ENCODE data around the gene SLC2A5.
A peak's percentile ranks its signal among the peaks of the same experiment; 100 is the strongest.

Gene SLC2A5

GRCh38 chr1:9088807-9089206 lies 19.4 kb upstream of the SLC2A5 start:
- no peak for DNase-seq

DNA sequence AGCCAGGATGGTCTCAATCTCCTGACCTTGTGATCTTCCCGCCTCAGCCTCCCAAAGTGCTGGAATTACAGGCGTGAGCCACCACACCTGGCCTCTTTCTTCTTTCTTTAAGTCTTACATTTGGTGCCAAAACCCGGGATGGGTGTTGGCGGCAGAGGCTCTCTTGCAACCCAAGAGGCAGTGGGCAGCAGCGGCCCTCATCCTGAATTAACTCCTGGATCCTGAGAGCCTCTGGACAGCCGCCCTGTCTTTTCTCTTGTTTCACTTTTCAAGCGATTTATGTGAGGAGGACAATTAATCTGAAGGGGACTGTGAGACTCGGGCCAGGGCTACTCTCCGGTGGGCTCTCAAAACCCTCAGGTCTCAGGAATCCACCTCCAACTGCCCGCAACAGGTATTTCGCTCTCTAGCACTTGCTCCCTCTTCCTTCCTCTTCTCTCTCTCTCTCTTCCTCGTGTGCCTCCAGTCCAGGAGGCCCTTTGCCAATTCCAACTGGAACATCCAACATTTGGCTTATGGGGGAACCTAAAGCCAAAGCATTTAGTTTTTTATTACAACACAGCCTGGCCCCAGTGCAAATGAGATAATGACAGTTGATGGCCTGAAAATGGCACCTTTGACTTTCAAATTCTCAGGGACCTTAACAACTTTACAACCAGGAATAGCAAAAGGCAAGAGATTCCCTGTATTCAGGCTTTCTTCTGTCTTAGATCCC lies 18.1 kb upstream of the SLC2A5 start:
- DNase-seq = no peak

- no peak for DNase-seq
Observed at GRCh38 chr1:9086796-9087195, 17.4 kb upstream of the SLC2A5 start.

- no peak for DNase-seq
Observed at GRCh38 chr1:9086045-9086444, 16.6 kb upstream of the SLC2A5 start.

DNA sequence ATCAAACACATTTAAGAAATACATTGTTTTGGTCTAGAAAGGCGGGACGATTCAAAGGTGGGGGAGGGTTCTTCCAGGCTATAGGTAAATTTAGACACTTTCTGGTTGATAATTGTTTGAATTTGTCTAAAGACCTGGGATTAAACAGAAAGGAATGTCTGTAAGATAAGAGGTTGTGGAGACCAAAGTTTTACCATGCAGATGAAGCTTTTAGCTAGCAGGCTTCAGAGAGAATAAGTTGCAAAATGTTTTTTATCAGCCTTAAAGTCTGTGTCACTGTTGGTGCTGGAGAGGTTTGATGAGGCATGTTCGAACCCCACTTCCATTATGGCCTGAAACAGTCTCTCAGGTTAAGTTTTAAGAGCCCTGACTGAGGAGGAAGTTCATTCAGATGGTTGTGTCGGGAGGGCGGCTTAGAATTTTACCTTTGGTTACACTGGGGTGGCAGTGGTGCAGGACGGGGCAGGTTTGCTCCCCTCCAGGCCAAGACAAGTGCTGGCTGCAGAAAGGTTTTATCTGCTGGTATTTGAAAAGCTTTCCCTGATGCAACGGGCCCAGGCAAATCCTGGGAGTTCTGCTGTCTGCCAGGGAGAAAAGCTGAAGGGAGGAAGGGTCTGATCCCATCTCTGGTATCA lies 16.0 kb upstream of the SLC2A5 start:
- DNase-seq = no peak

DNA sequence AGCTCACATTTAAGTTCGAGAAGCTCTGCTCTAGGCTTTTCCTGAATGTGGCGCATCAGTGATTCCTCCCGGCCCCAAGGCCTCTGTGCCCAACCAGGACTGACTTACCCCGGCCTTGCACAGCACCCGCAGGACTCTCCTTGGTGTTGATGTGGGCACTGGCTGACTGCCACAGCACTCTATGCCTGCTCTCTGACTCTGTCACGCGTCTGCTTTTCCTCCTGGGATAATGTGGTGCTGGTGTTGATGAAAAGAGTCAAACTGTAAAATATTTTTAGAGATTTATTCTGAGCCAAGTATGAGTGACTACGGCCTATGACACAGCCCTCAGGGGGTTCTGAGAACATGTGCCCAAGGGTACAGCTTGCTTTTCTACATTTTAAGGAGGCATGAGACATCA lies 15.5 kb upstream of the SLC2A5 start:
- no peak for DNase-seq

DNA sequence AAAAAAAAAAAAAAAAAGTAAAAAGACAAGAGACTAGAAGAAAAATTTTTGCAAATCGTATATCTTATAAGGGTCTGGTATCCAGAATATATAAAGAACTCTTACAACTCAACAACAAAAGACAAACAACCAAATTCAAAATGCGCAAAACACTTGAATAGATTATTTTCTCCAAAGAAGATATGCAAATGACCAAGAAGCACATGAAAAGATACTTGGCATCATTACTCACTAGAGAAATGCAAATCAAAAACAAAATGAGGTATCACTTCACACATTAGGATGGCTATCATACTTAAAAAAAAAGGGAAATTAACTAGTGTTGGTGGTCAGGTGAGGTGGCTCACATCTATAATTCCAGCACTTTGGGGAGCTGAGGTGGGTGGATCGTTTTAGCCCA lies 12.0 kb upstream of the SLC2A5 start:
- DNase-seq = no peak

DNA sequence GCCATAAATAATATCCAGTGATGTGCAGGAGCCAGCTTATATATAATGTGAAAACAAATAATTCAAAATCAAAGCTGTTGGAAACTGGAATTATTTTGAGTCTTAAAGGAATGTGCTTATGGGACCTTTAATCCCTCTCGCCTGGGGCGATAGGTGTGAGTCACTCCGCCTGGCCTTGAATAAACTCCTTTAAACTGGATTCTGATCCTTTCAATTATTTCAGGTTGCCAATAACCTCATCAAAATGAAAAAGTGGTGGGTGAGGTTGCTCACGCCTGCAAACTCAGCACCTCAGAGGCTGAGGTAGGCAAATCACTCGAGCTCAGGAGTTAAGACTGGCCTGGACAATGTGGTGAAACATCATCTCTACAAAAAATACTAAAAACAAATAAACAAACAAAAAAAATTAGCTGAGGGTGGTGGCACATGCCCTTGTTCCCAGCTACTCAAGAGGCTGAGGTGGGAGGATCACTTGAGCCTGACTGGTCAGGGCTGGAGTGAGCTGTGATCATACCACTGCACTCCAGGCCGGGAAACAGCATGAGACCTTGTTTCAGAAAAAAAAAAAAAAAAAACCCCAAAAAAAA lies 11.4 kb upstream of the SLC2A5 start:
- DNase-seq = no peak

DNA sequence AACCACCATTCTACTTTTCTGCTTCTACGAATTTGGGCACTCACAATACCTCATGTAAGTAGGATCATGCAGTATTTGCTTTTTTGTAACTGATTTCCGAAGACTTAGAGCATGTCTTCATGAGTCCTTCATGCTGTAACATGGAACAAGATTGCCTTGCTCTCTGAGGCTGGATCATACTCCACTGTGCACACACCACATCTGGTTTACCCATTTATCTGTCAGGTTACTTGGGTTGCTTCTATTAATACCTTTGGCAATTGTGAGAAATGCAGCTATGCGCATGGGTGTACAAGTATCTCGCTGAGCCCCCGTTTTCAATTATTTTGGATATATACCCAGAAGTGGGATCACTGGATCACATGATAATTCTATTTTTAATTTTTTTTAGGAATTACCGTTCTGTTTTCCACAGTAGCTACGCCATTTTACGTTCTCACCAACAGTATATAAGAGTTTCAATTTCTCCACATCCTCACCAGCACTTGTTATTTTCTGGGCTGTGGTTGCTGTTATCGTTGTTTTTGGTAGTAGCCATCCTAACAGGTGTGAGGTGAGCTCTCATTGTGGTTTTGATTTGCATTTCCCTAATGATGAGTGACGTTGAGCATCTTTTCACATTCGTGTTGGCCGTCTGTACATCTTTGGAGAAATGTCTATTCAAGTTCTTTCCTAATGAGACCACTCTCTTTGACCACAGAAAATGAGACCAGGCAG lies 10.7 kb upstream of the SLC2A5 start:
- no peak for DNase-seq

- no peak for DNase-seq
Observed at GRCh38 chr1:9078752-9079500, 9.5 kb upstream of the SLC2A5 start.

DNA sequence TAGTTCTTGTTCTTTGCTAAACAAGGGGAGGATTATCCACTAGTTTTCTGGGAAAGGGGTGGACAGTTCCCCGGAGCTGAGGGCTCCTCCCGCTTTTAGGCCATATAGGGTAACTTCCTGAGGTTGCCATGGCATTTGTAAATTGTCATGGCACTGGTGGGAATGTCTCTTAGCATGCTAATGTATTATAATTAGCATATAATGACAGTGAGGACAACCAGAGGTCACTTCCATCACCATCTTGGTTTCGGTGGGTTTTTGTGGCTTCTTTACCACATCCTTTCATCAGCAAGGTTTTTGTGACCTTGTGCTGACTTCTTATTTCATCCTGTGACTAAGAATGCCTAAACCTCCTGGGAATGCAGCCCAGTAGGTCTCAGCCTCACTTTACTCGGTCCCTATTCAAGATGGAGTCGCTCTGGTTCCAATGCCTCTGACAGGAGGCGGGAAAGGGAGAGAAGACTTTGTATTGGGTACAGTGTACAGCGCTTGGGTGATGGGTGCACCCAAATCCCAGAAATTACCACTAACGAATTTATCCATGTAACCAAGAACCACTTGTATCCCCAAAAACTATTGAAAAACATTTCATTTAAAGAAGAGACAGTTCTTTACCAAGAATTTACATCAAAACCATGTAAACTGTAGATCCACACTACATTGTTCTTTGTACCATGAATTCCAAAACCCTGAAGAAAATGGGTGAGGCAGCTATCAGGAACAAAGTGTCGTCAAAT lies 8.7 kb upstream of the SLC2A5 start:
- peak in 1 of 2 donors; percentile 2 for DNase-seq

DNA sequence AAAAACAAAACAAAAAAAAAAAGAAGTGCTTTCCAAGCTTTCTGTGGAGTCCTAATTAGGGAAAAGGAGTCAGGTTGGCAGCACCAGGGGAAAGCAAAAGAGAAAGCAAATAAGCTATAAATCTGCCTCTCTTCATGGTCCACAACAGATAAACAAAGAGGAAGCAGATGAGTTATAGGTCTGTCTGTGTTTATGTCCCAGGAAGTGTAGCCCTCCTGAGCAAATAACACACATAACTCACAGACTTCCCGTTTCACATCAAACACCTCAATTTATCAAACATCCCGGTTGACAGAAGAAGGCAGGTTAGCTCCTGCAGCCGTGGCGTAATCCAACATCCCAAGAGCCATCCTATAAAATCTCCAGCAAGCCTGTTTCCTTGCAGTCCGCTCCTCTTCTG lies 5.6 kb upstream of the SLC2A5 start:
- no peak for DNase-seq

GRCh38 chr1:9073143-9073542 lies 3.7 kb upstream of the SLC2A5 start:
- DNase-seq = no peak

GRCh38 chr1:9071554-9072235 lies 2.3 kb upstream of the SLC2A5 start:
- DNase-seq = no peak

GRCh38 chr1:9070486-9070885 lies 1.1 kb upstream of the SLC2A5 start:
- no peak for DNase-seq

DNA sequence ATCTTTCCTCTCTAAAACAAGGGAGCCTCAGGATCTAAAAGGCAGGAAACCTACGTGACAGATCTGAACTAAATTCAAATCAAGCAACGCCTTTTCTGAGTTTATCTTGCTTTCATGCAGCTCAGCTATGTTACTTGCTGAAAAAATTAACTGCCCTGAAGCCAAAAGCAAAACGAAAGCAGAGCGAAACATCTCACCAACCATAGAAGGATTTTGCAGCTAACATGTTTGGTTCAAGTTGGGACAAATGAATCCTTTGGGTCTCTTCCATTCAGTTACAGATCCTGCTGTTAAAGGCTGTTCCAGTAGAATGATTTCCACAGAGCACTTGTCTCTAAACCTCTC lies 482 bp downstream of the SLC2A5 start:
- no peak for DNase-seq

- DNase-seq = no peak
Observed at GRCh38 chr1:9066945-9067807, 2.3 kb downstream of the SLC2A5 start.

GRCh38 chr1:9065213-9065751 lies 4.2 kb downstream of the SLC2A5 start:
- DNase-seq = no peak

DNA sequence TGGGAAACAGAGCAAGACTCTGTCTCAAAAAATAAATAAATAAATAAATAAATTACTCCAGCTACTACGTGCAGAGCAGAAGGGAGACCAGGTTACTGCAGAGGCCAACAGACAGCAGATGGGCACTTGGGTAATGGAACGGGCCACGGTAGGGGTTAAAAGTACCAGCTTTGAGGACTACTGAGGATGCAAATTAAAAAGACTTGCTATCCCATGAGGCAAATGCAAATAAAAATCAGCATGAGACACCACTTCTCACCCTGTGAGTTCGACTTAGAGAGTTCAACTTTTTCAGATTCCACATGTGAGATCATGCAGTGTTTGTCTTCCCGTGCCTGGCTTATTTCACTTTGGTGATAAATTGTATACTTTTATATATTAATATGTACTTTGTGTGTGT lies 6.6 kb downstream of the SLC2A5 start:
- no peak for DNase-seq

DNA sequence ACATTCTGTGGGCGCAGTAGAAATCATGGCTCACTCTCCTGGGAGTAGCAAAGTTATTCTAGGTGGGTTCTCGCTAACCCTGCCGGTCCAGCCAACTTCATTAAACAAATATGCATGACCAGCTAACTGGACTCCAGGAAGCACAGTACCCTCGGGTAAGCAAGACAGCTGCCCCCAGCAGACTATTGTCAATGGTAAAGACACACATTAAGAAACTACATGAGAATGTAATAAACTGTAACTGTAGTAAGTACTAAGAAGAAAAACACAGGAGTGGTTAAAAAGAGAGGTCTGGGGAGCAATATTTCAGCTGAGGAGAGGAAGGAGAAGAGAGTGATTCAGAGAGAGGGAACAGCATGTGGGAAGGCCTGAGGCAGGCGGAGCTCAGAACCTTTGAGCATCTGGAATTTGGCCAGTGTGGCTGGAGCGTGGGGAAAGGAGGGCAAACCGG lies 7.4 kb downstream of the SLC2A5 start:
- no peak for DNase-seq

Measured in stimulated activated CD4-positive, alpha-beta T cell treated with anti-CD3 and anti-CD28 coated beads, Interleukin-2, amount 100 ng/mL, for 48 hours (primary cell).